Activated T-helper 9 cell treated with anti-CD3 and anti-CD28 coated beads, Interleukin-2, amount 50 U/mL, for 16 hours (primary cell): ENCODE measurements around the gene MTERF2.
"Not testable (repeated sequence)": the region's sequence is repeated elsewhere in the genome, so short reads cannot be mapped to it uniquely, and the experiment has no call there.

Experiments
- DNase-seq: peaks from one replicate; pipeline ENCODE4 v3.0.0-alpha.2; 2020; ENCODE audit warnings: low read depth

The MTERF2 gene

GRCh38 chr12:106986625-106987389, at the start of gene MTERF2:
Gene MTERF2, minus strand, starts transcription at chr12:106987146. Its CDS starts 8,432 bp downstream, at chr12:106978714.
- DNase-seq: peak; percentile 71

- DNase-seq: no peak
Observed at GRCh38 chr12:107035733-107036132, 48.8 kb upstream of the MTERF2 start.

GRCh38 chr12:107033758-107034739, 47.1 kb upstream of the MTERF2 start:
- no peak for DNase-seq

DNA sequence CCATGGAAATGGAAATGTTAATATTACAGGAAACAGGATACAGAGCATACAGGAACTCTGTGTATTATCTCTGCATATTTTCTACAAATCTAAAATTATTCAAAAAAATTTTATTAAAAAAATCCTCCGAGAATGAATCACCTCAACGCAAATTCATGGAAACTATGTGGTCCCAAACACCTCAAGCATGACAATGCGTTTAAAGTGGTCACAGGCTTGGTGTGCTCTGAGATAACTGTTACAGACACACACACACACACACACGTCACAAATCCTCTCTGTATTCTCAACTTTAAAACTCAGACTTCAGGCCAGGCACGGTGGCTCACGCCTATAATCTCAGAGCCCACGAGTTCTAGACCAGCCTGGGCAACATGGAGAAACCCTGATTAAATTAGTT, 45.3 kb upstream of the MTERF2 start:
- no peak for DNase-seq

- DNase-seq: no peak
Observed at GRCh38 chr12:107031061-107031460, 44.1 kb upstream of the MTERF2 start.

GRCh38 chr12:107029081-107029480, 42.1 kb upstream of the MTERF2 start:
- DNase-seq: no peak

GRCh38 chr12:107027636-107028053, 40.7 kb upstream of the MTERF2 start:
- DNase-seq: no peak

DNA sequence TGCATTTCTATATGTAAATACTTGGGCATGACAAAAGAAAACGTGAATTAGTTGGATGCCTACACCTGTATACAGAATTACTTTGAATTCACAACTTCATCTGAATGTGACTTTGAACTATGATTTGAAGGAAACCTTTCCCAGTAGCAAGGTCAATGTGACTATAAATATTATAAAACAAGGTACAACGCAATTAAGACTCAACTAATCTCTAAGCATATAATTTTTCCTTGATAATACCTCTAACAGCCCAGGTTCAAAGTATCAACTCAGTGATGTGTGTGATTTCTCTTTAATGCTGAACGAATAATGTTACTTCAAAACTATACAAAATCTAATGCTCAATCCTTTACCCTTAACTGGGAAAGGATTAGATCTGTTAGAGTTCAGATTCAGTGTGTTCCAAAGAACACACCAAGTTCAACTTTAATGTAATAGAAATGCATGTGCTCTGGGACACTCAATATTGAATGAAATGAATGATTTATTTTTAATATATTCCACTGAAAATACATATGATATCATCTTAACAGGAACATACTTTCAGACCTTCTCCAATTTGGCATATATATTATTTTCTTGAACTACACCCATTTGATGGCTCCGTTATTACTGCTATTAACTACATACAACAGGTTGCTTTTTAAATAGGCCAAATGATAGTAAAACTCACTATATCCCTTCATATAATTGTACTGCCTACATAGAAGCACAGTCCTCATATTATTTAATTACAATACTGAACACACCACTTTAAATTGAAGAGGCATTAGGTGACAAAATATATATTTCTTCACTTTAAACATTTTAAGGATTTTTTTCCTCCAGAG, 40.1 kb upstream of the MTERF2 start:
- DNase-seq: no peak

- not testable (repeated sequence) for DNase-seq
Observed at GRCh38 chr12:107026356-107026755, 39.4 kb upstream of the MTERF2 start.

DNA sequence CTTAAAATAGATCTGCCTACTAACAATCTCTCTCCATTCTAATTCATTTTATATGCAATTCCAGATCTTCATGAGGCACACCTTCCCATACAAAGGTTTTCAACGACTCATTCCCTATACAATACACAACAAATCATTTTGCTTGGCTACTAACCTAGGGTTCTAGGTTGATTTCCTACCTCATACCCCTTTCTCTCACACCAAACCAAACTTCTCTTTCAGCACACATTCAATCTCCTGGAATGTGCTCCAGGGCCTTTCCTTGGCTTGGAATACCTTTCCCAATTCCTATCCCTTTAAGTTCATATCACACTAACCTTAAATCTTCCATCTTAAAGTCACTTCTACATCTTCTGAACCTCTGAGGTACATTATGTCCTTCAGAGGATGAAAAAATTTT, 38.7 kb upstream of the MTERF2 start:
- DNase-seq: no peak

- DNase-seq: no peak
Observed at GRCh38 chr12:107019546-107019945, 32.6 kb upstream of the MTERF2 start.

DNA sequence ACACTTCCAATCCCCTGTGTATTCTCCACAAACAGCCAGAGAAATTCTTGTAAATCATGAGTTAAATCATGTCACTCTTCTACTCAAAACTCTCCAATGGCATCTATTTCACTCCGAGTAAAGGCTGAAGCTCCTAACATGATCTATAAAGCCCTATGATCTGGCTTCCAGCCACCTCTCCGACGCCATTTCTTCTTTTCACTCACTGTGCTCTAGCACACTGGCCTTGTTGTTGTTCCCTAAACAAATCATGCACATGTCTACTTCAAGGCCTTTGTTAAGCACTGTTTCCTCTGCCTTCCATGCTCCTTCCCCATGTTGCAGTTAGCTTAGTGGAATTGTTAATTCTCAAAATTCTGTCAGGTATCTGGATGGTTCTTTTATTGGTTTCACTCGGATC, 30.1 kb upstream of the MTERF2 start:
- DNase-seq: no peak

DNA sequence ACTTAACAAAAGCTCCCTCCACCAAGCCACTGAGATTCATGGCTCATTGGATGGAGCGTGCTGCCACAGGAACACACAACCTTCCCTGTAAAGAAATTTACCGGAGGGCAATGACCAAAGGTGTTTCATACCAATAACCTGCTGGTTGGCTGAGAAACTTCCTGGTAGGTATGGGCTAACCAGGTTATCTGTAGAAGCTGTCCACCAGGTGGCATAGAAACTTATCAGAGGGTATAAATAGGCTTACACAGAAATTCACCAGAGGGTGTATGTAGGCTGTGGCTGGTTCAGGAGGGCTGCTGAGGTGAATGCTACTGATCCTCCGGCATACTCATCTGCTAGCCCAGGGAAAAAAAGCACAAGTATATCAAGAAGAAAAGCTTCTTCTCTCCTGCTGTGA, 27.1 kb upstream of the MTERF2 start:
- DNase-seq: no peak

- DNase-seq: no peak
Observed at GRCh38 chr12:107012736-107013425, 25.9 kb upstream of the MTERF2 start.

DNA sequence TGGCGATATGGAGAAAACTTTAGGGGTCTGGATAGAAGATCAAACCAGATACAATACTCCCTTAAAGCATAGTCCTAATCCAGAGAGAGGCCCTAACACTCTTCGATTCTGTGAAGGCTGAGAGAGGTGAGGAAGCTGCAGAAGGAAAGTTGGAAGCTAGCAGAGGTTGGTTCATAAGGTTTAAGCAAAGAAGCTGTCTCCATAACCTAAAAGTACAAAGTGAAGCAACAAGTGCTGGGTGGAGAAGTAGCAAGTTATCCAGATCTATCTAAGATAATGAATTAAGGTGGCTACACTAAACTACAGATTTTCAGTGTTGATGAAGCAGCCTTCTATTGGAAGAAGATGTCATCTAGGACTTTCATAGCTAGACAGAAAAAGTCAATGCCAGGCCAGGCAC, 24.6 kb upstream of the MTERF2 start:
- no peak for DNase-seq

DNA sequence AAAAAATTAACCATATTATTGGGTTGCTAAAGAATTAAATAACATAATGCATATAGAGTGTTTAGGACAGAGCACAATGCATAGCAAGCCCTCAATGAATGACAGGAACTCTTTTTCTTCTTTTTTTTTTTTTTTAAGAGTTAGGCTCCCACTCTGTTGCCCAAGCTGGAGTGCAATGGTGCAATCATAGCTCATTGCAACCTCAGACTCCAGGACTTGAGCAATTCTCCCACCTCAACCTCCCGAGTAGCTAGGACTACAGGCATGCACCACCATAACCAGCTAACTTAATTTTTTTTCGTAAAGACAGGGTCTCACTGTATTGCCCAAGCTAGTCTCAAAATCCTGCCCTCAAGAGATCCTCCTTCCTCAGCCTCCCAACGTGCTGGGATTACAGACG, 20.5 kb upstream of the MTERF2 start:
- no peak for DNase-seq

- not testable (repeated sequence) for DNase-seq
Observed at GRCh38 chr12:107002665-107003064, 15.7 kb upstream of the MTERF2 start.

GRCh38 chr12:106999446-106999845, 12.5 kb upstream of the MTERF2 start:
- no peak for DNase-seq

DNA sequence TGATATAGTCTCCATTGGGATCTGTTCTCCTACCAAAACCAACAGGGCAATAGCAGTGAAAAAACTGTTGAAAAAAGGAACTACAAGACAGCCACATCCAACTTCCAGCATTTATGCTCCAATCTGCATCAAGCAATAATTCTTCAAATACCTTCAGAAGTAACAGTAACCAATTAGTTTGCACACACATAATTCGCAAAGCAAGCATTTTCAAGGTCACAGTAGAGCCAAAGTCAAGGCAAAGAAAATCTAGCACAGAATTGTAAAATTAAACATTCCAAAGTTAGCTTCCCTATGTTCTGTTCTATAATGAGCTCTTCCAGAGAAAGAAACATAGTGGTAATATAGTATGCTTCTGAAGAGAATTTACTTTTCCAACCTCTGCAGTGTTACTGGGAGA, 11.0 kb upstream of the MTERF2 start:
- DNase-seq: no peak

DNA sequence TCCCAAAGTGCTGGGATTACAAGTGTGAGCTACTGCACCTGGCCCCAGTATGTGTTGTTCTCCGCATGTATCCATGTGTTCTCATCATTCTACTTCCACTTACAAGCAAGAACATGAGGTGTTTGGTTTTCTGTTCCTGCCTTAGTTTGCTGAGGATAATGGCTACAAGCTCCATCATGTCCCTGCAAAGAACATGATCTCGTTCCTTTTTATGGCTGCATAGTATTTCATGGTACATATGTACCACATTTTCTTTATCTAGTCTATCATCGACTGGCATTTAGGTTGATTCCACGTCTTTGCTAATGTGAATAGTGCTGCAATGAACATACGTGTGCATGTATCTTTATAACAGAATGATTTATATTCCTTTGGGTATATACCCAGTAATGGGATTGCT, 9.2 kb upstream of the MTERF2 start:
- DNase-seq: not testable (repeated sequence)

GRCh38 chr12:106994579-106995220, 7.8 kb upstream of the MTERF2 start:
- no peak for DNase-seq
